ENCODE results near the gene TBC1D22A. TPM values are rescaled to one million over a fixed set of nuclear protein-coding genes. Genes with fewer than 3 reads are reported as not detected.

TBC1D22A gene
- total RNA-seq, 1 donor from 2014 or later, result 34.1 TPM

GRCh38 chr22:47006433-47006832 is 244.0 kb downstream of the TBC1D22A start:
- Histone ChIP-seq H3K4me3 (no peak overlapping the region), H3K27me3 (ENCODE audit: low read depth) (no peaks in the 10 kb centered on the region), H3K36me3 (peaks cover 10% of the 10 kb centered on the region), H3K4me1 (no peaks in the 10 kb centered on the region), H3K9me3 (no peaks in the 10 kb centered on the region), H3K27ac (no peak overlapping the region)
- intact Hi-C loops (cut with DNase I), result no loop called here
- TF ChIP-seq, protein P1, sequence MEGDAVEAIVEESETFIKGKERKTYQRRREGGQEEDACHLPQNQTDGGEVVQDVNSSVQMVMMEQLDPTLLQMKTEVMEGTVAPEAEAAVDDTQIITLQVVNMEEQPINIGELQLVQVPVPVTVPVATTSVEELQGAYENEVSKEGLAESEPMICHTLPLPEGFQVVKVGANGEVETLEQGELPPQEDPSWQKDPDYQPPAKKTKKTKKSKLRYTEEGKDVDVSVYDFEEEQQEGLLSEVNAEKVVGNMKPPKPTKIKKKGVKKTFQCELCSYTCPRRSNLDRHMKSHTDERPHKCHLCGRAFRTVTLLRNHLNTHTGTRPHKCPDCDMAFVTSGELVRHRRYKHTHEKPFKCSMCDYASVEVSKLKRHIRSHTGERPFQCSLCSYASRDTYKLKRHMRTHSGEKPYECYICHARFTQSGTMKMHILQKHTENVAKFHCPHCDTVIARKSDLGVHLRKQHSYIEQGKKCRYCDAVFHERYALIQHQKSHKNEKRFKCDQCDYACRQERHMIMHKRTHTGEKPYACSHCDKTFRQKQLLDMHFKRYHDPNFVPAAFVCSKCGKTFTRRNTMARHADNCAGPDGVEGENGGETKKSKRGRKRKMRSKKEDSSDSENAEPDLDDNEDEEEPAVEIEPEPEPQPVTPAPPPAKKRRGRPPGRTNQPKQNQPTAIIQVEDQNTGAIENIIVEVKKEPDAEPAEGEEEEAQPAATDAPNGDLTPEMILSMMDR (IDR thresholded peaks at IDR 0.05), result no peak
- ATAC-seq (no peak), DNase-seq (no peak)

DNA sequence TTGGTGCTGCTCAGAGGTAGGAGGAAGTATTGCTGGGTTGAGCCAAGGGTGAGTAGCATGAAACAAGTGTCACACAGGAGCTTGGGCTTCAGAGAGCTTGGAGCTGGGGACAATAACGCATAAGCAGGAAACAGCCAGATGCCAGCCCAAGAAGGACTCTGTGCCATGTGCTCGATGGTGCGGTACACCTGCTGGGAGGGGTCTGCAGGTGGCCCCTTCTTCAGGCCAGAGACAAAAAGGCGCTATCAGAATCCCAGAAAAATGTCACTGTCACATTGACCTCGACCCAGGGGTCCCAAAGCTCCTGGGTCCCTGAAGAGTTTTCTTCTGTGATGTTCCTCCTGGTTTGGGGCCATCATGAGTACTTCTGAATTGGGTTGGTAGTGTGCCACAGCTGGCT is 244.4 kb downstream of the TBC1D22A start:
- Histone ChIP-seq H3K27ac (no peak overlapping the region), H3K4me1 (no peaks in the 10 kb centered on the region), H3K27me3 (ENCODE audit: low read depth) (no peaks in the 10 kb centered on the region), H3K9me3 (no peaks in the 10 kb centered on the region), H3K4me3 (no peak overlapping the region), H3K36me3 (peaks cover 10% of the 10 kb centered on the region)
- DNase-seq (no peak), ATAC-seq (no peak)
- TF ChIP-seq, protein P1 (IDR thresholded peaks at IDR 0.05), result no peak
- intact Hi-C loops (cut with DNase I), result no loop called here

GRCh38 chr22:47007496-47007895 is 245.0 kb downstream of the TBC1D22A start:
- ATAC-seq (no peak), DNase-seq (no peak)
- TF ChIP-seq, protein P1 (IDR thresholded peaks at IDR 0.05), result no peak
- Histone ChIP-seq H3K9me3 (no peaks in the 10 kb centered on the region), H3K36me3 (peaks cover 10% of the 10 kb centered on the region), H3K4me3 (no peak overlapping the region), H3K4me1 (peaks cover under 1% of the 10 kb centered on the region), H3K27ac (no peak overlapping the region), H3K27me3 (ENCODE audit: low read depth) (no peaks in the 10 kb centered on the region)
- intact Hi-C loops (cut with DNase I), result no loop called here

GRCh38 chr22:47008208-47008885 is 245.9 kb downstream of the TBC1D22A start:
- no peak for ATAC-seq
- TF ChIP-seq, protein P1 (IDR thresholded peaks at IDR 0.05), result no peak
- no peaks in the 10 kb centered on the region for H3K9me3 ChIP-seq
- H3K4me1 ChIP-seq, result peaks cover 6% of the 10 kb centered on the region
- H3K27me3 ChIP-seq (ENCODE audit: low read depth), result no peaks in the 10 kb centered on the region
- H3K36me3 ChIP-seq, result peaks cover 10% of the 10 kb centered on the region
- DNase-seq, result no peak
- intact Hi-C loops (cut with DNase I), result no loop called here
- no peak overlapping the region for H3K4me3 ChIP-seq
- no peak overlapping the region for H3K27ac ChIP-seq

GRCh38 chr22:47009304-47010101 is 247.1 kb downstream of the TBC1D22A start:
- no peaks in the 10 kb centered on the region for H3K27me3 ChIP-seq (ENCODE audit: low read depth)
- no peak overlapping the region for H3K4me3 ChIP-seq
- H3K36me3 ChIP-seq, result peaks cover 7% of the 10 kb centered on the region
- H3K27ac ChIP-seq, result no peak overlapping the region
- H3K4me1 ChIP-seq, result peaks cover 6% of the 10 kb centered on the region
- DNase-seq (no peak), ATAC-seq (no peak)
- H3K9me3 ChIP-seq, result no peaks in the 10 kb centered on the region
- intact Hi-C loops (cut with DNase I), result no loop called here
- TF ChIP-seq, protein P1 (IDR thresholded peaks at IDR 0.05), result no peak

All from lower lobe of right lung (tissue), 2 donors.